ENCODE data around the gene UBN1. TPM values are rescaled to one million over a fixed set of nuclear protein-coding genes. Genes with fewer than 3 reads are reported as not detected.

UBN1 gene
- total and polyA plus RNA-seq, 2 of the 13 experiments (the other 11 are each of a cell fraction or from before 2014, with no cell fraction given), result 10.6 to 23.5 TPM

GRCh38 chr16:4880006-4880580, 32.8 kb downstream of the UBN1 start:
- FAIRE-seq, result no peak
- no peaks in the 10 kb centered on the region for H3K9me3 ChIP-seq (ENCODE audit: low read length)
- H3K4me2 ChIP-seq (ENCODE audit: low read depth, low read length), result no peak overlapping the region
- intact Hi-C loops (cut with micrococcal nuclease; ENCODE audit: unreplicated experiment) (no loop called here), in situ Hi-C loops (cut with HindIII; ENCODE audit: extremely low pct_ligation_motif_present, low pct_unique_long_range_greater_than_20kb) (no loop called here)
- TF ChIP-seq AGO2 (optimal IDR thresholded peaks at IDR 0.05; ENCODE audit: low read depth, low read length), result peak; percentile 46
- no peak for TF ChIP-seq ZNF12 (CRISPR knock-in tag; IDR thresholded peaks at IDR 0.05)
- TF ChIP-seq ZNF235 (CRISPR knock-in tag; IDR thresholded peaks at IDR 0.05; ENCODE audit: borderline replicate concordance), result no peak
- H3K9ac ChIP-seq (ENCODE audit: insufficient read depth, low read depth, low read length), result no peak overlapping the region
- no peak for DNase-seq (ENCODE audit: low spot score)
- no peak overlapping the region for H3K4me3 ChIP-seq (replicated peaks in 1 of 3; ENCODE audit: insufficient read depth in 1 of 3, low read depth in 2 of 3, low read length in 3 of 3)
- no peak overlapping the region for H2AFZ ChIP-seq (ENCODE audit: low read length)
- WGBS (ENCODE audit: low lambda C conversion rate), result 95% methylated on average over 14 of the region's 17 CpGs
- BruUV-seq (replicated peaks), result no TSS peak
- ATAC-seq, result no peak
- no peak overlapping the region for H3K27ac ChIP-seq (ENCODE audit: extremely low read length, insufficient read depth, low read length)
- H3K27me3 ChIP-seq (ENCODE audit: control insufficient read depth in 1 of 2, insufficient read depth in 2 of 2, low read length in 2 of 2), result no peaks in the 10 kb centered on the region
- peaks cover 41 to 88% of the 10 kb centered on the region in 2 experiments for H3K36me3 ChIP-seq (replicated peaks in 1 of 2; ENCODE audit: control insufficient read depth in 1 of 2, insufficient read depth in 2 of 2, low read length in 2 of 2)
- H3K79me2 ChIP-seq (ENCODE audit: insufficient read depth, low read length), result no peaks in the 10 kb centered on the region
- no peaks in the 10 kb centered on the region for H3K4me1 ChIP-seq (ENCODE audit: insufficient read depth, low read length)
- H4K20me1 ChIP-seq (ENCODE audit: insufficient read depth, low read length), result no peaks in the 10 kb centered on the region; the same call in 1 of the 2 replicates
- POLR2A ChIA-PET, result no interaction called here
- CTCF ChIA-PET (ENCODE audit: low intra/inter-chr PET ratio, low total read pairs), result no interaction called here

- intact Hi-C loops (cut with micrococcal nuclease; ENCODE audit: unreplicated experiment), result no loop called here
Observed at GRCh38 chr16:4882000-4882632, 34.8 kb downstream of the UBN1 start.

More at GRCh38 chr16:4882000-4882632, 34.8 kb downstream of the UBN1 start:
- Histone ChIP-seq H3K9me3 (ENCODE audit: low read length) (no peaks in the 10 kb centered on the region), H3K4me2 (ENCODE audit: low read depth, low read length) (no peak overlapping the region), H3K27me3 (ENCODE audit: control insufficient read depth in 1 of 2, insufficient read depth in 2 of 2, low read length in 2 of 2) (no peaks in the 10 kb centered on the region), H3K27ac (ENCODE audit: extremely low read length, insufficient read depth, low read length) (no peak overlapping the region), H3K4me3 (replicated peaks in 1 of 3; ENCODE audit: insufficient read depth in 1 of 3, low read depth in 2 of 3, low read length in 3 of 3) (no peak overlapping the region), H2AFZ (ENCODE audit: low read length) (no peak overlapping the region), H3K79me2 (ENCODE audit: insufficient read depth, low read length) (no peaks in the 10 kb centered on the region), H4K20me1 (ENCODE audit: insufficient read depth, low read length) (no peaks in the 10 kb centered on the region; the same call in 1 of the 2 replicates), H3K4me1 (ENCODE audit: insufficient read depth, low read length) (no peaks in the 10 kb centered on the region), H3K9ac (ENCODE audit: insufficient read depth, low read depth, low read length) (no peak overlapping the region), H3K36me3 (replicated peaks in 1 of 2; ENCODE audit: control insufficient read depth in 1 of 2, insufficient read depth in 2 of 2, low read length in 2 of 2) (peaks cover 32 to 85% of the 10 kb centered on the region in 2 experiments)
- ATAC-seq (no peak), FAIRE-seq (no peak), DNase-seq (ENCODE audit: low spot score) (no peak)
- POLR2A ChIA-PET, result no interaction called here
- TF ChIP-seq PHB2 (IDR thresholded peaks at IDR 0.05; ENCODE audit: partially characterized antibody) (no peak), ZNF740 (CRISPR knock-in tag; IDR thresholded peaks at IDR 0.05) (0 out of 2 replicates have a peak, but pooled peaks have one; percentile 28), GATAD2A (CRISPR knock-in tag; IDR thresholded peaks at IDR 0.05) (no peak), SALL1 (CRISPR knock-in tag; IDR thresholded peaks at IDR 0.05) (no peak), HOXD1 (CRISPR knock-in tag; IDR thresholded peaks at IDR 0.05) (no peak), ZNF644 (CRISPR knock-in tag; IDR thresholded peaks at IDR 0.05; ENCODE audit: low read depth) (no peak), PRPF4 (IDR thresholded peaks at IDR 0.05; ENCODE audit: low read depth, low read length, poor library complexity, severe bottlenecking) (no peak)
- in situ Hi-C loops (cut with HindIII; ENCODE audit: extremely low pct_ligation_motif_present, low pct_unique_long_range_greater_than_20kb), result no loop called here
- WGBS (ENCODE audit: low lambda C conversion rate), result 88% methylated on average over 14 of the region's 14 CpGs
- CTCF ChIA-PET (ENCODE audit: low intra/inter-chr PET ratio, low total read pairs), result no interaction called here
- no TSS peak for BruUV-seq (replicated peaks)

Data from HepG2 (cell line).